ENCODE measurements around the gene OBP2B.

The OBP2B gene

GRCh38 chr9:133188006-133188842 lies 20.8 kb downstream of the OBP2B start:
- Histone ChIP-seq H3K27me3 (peaks cover 19% of the 10 kb centered on the region), H3K4me3 (ENCODE audit: low read depth, low read length) (no peak overlapping the region), H3K36me3 (no peaks in the 10 kb centered on the region), H3K4me1 (peaks cover 7% of the 10 kb centered on the region; the same call in 1 of the 2 replicates), H3K9me3 (no peaks in the 10 kb centered on the region)
- peak; percentile 67 for TF ChIP-seq CTCF (IDR thresholded peaks at IDR 0.05; ENCODE audit: low read depth, low read length)
- DNase-seq, result peak; percentile 68

GRCh38 chr9:133187561-133188005 lies 21.5 kb downstream of the OBP2B start:
- Histone ChIP-seq H3K27me3 (peaks cover 19% of the 10 kb centered on the region), H3K4me1 (peaks cover 7% of the 10 kb centered on the region; the same call in 1 of the 2 replicates), H3K9me3 (no peaks in the 10 kb centered on the region), H3K36me3 (no peaks in the 10 kb centered on the region), H3K4me3 (ENCODE audit: low read depth, low read length) (no peak overlapping the region)
- no peak for TF ChIP-seq CTCF (IDR thresholded peaks at IDR 0.05; ENCODE audit: low read depth, low read length)
- DNase-seq, result no peak

- peaks cover 19% of the 10 kb centered on the region for H3K27me3 ChIP-seq
- TF ChIP-seq CTCF (IDR thresholded peaks at IDR 0.05; ENCODE audit: low read depth, low read length), result no peak
- no peaks in the 10 kb centered on the region for H3K9me3 ChIP-seq
- no peak overlapping the region for H3K4me3 ChIP-seq (ENCODE audit: low read depth, low read length)
- DNase-seq, result no peak
- peaks cover 7% of the 10 kb centered on the region; the same call in 1 of the 2 replicates for H3K4me1 ChIP-seq
- H3K36me3 ChIP-seq, result no peaks in the 10 kb centered on the region
Observed at GRCh38 chr9:133186736-133187135, 22.3 kb downstream of the OBP2B start.

GRCh38 chr9:133184971-133185370 lies 24.1 kb downstream of the OBP2B start:
- peak; percentile 60 for DNase-seq

GRCh38 chr9:133182151-133182550 lies 26.9 kb downstream of the OBP2B start:
- H3K4me3 ChIP-seq (ENCODE audit: low read depth, low read length), result no peak overlapping the region
- peaks cover 10% of the 10 kb centered on the region for H3K27me3 ChIP-seq
- no peaks in the 10 kb centered on the region for H3K36me3 ChIP-seq
- TF ChIP-seq CTCF (IDR thresholded peaks at IDR 0.05; ENCODE audit: low read depth, low read length), result no peak
- no peaks in the 10 kb centered on the region for H3K4me1 ChIP-seq
- H3K9me3 ChIP-seq, result no peaks in the 10 kb centered on the region
- no peak for DNase-seq

More at GRCh38 chr9:133184971-133185370, 24.1 kb downstream of the OBP2B start:
- no peak overlapping the region for H3K4me3 ChIP-seq (ENCODE audit: low read depth, low read length)
- H3K9me3 ChIP-seq, result no peaks in the 10 kb centered on the region
- peak; percentile 83 for TF ChIP-seq CTCF (IDR thresholded peaks at IDR 0.05; ENCODE audit: low read depth, low read length)
- peaks cover 7% of the 10 kb centered on the region; the same call in 1 of the 2 replicates for H3K4me1 ChIP-seq
- H3K27me3 ChIP-seq, result peaks cover 19% of the 10 kb centered on the region
- H3K36me3 ChIP-seq, result no peaks in the 10 kb centered on the region

GRCh38 chr9:133181561-133181960 lies 27.5 kb downstream of the OBP2B start:
- DNase-seq, result no peak
- no peak for TF ChIP-seq CTCF (IDR thresholded peaks at IDR 0.05; ENCODE audit: low read depth, low read length)
- Histone ChIP-seq H3K36me3 (no peaks in the 10 kb centered on the region), H3K9me3 (no peaks in the 10 kb centered on the region), H3K4me1 (no peaks in the 10 kb centered on the region), H3K27me3 (peaks cover 6% of the 10 kb centered on the region), H3K4me3 (ENCODE audit: low read depth, low read length) (no peak overlapping the region)

Data from BE2C (cell line).